Inferior parietal cortex (tissue), 1 donor: Measurements from ENCODE around the gene CCDC85C.

ENCODE experiments used
- DNase-seq: peaks from one replicate; pipeline ENCODE4 v3.0.0-alpha.2; 2016; ENCODE audit errors: extremely low spot score

Gene CCDC85C

GRCh38 chr14:99476864-99477263 lies 127.1 kb downstream of the CCDC85C start:
- DNase-seq: no peak

- DNase-seq: no peak
These were observed 128.3 kb downstream of the CCDC85C start for GRCh38 chr14:99475660-99476059.

GRCh38 chr14:99475179-99475578 lies 128.8 kb downstream of the CCDC85C start:
- no peak for DNase-seq

- DNase-seq: no peak
These were observed 130.5 kb downstream of the CCDC85C start for GRCh38 chr14:99473458-99473857.

GRCh38 chr14:99472937-99473336 lies 131.1 kb downstream of the CCDC85C start:
- no peak for DNase-seq

- DNase-seq: no peak
These were observed 132.3 kb downstream of the CCDC85C start for GRCh38 chr14:99471731-99472130.

GRCh38 chr14:99468836-99469592 lies 135.0 kb downstream of the CCDC85C start:
- DNase-seq: no peak

- DNase-seq: no peak
These were observed 135.9 kb downstream of the CCDC85C start for GRCh38 chr14:99468081-99468480.

GRCh38 chr14:99467336-99468078 lies 136.5 kb downstream of the CCDC85C start:
- no peak for DNase-seq

- no peak for DNase-seq
These were observed 137.2 kb downstream of the CCDC85C start for GRCh38 chr14:99466758-99467157.

GRCh38 chr14:99465288-99465687 lies 138.7 kb downstream of the CCDC85C start:
- no peak for DNase-seq

GRCh38 chr14:99463974-99464373 lies 140.0 kb downstream of the CCDC85C start:
- no peak for DNase-seq

GRCh38 chr14:99462210-99462609 lies 141.8 kb downstream of the CCDC85C start:
- DNase-seq: no peak

GRCh38 chr14:99461411-99462085 lies 142.5 kb downstream of the CCDC85C start:
- DNase-seq: no peak

GRCh38 chr14:99460793-99461192 lies 143.2 kb downstream of the CCDC85C start:
- no peak for DNase-seq

- no peak for DNase-seq
These were observed 144.4 kb downstream of the CCDC85C start for GRCh38 chr14:99459481-99460100.

- DNase-seq: no peak
These were observed 149.8 kb downstream of the CCDC85C start for GRCh38 chr14:99454246-99454645.

- no peak for DNase-seq
These were observed 151.0 kb downstream of the CCDC85C start for GRCh38 chr14:99452968-99453367.

GRCh38 chr14:99451234-99451633 lies 152.8 kb downstream of the CCDC85C start:
- DNase-seq: no peak

- DNase-seq: peak; percentile 50
These were observed 153.7 kb downstream of the CCDC85C start for GRCh38 chr14:99450266-99450665.
